MM.1S (cell line): Measurements from ENCODE around the gene HTRA1.

Experiments used
- DNase-seq: peaks from one replicate; pipeline ENCODE4 v3.0.0-alpha.2; 2015
- H2AFZ ChIP-seq: fragments of 300-600 bp; sonication (generic); 2 replicates; pipeline ENCODE4 v1.6.0; 2016; ENCODE audit warnings: antibody characterized with exemption, low read length
- H3F3A ChIP-seq: fragments of 300-600 bp; sonication (generic); 2 replicates; pipeline ENCODE4 v1.6.1; 2016; ENCODE audit warnings: mild to moderate bottlenecking, antibody characterized with exemption, low read length, moderate library complexity, mixed read lengths; ENCODE audit not compliant: insufficient read depth
- H3K27ac ChIP-seq: fragments of 300-600 bp; sonication (generic); 2 replicates; pipeline ENCODE4 v1.5.1; 2016; ENCODE audit warnings: mild to moderate bottlenecking, low read length
- H3K27me3 ChIP-seq: fragments of 300-600 bp; sonication (generic); replicated peaks from 2 replicates; pipeline ENCODE4 v1.6.0; 2016; ENCODE audit warnings: low read length; ENCODE audit not compliant: insufficient read depth
- H3K36me3 ChIP-seq: fragments of 300-600 bp; sonication (generic); replicated peaks from 2 replicates; pipeline ENCODE4 v1.6.1; 2016; ENCODE audit warnings: mild to moderate bottlenecking, low read length, mixed read lengths; ENCODE audit not compliant: insufficient read depth
- H3K4me1 ChIP-seq: fragments of 300-600 bp; sonication (generic); 2 replicates; pipeline ENCODE4 v1.6.1; 2016; ENCODE audit warnings: low read length, mixed read lengths
- H3K4me2 ChIP-seq: fragments of 300-600 bp; sonication (generic); 2 replicates; pipeline ENCODE4 v1.6.0; 2016; ENCODE audit warnings: low read depth, low read length
- H3K4me3 ChIP-seq: fragments of 300-600 bp; sonication (generic); 2 replicates; pipeline ENCODE4 v1.5.1; 2016; ENCODE audit warnings: low read length, mixed read lengths
- H3K79me2 ChIP-seq: fragments of 300-600 bp; sonication (generic); 2 replicates; pipeline ENCODE4 v1.6.1; 2016; ENCODE audit warnings: mixed run types, low read length, mixed read lengths
- H3K9ac ChIP-seq: fragments of 300-600 bp; sonication (generic); 2 replicates; pipeline ENCODE4 v1.6.1; 2016; ENCODE audit warnings: low read length, mixed read lengths
- H3K9me2 ChIP-seq: fragments of 300-600 bp; sonication (generic); replicated peaks from 2 replicates; pipeline ENCODE4 v1.6.1; 2016; ENCODE audit warnings: mild to moderate bottlenecking, low read length, mixed read lengths; ENCODE audit not compliant: insufficient read depth
- H3K9me3 ChIP-seq: fragments of 300-600 bp; sonication (generic); replicated peaks from 2 replicates; pipeline ENCODE4 v1.6.1; 2016; ENCODE audit warnings: mild to moderate bottlenecking, low read length, mixed read lengths; ENCODE audit not compliant: insufficient read depth
- H4K20me1 ChIP-seq: fragments of 300-600 bp; sonication (generic); 2 replicates; pipeline ENCODE4 v1.6.1; 2016; ENCODE audit warnings: mild to moderate bottlenecking, low read length, moderate library complexity, mixed read lengths; ENCODE audit not compliant: insufficient read depth
- EZH2 ChIP-seq: fragments of 300-600 bp; sonication (generic); optimal IDR thresholded peaks from 2 replicates; pipeline ENCODE3; 2017; ENCODE audit warnings: low read depth, mild to moderate bottlenecking, antibody characterized with exemption, low read length, mixed read lengths
- EZH2phosphoT487 ChIP-seq: fragments of 300-600 bp; sonication (generic); IDR thresholded peaks from 2 replicates; pipeline ENCODE4 v1.6.1; 2018; ENCODE audit warnings: antibody characterized with exemption, low read length
- TF ChIP-seq, protein P1 (sequence below): fragments of 300-600 bp; sonication (generic); IDR thresholded peaks from 2 replicates; pipeline ENCODE4 v1.5.1; 2016; ENCODE audit warnings: antibody characterized with exemption, low read length, mixed read lengths

HTRA1 gene

DNA sequence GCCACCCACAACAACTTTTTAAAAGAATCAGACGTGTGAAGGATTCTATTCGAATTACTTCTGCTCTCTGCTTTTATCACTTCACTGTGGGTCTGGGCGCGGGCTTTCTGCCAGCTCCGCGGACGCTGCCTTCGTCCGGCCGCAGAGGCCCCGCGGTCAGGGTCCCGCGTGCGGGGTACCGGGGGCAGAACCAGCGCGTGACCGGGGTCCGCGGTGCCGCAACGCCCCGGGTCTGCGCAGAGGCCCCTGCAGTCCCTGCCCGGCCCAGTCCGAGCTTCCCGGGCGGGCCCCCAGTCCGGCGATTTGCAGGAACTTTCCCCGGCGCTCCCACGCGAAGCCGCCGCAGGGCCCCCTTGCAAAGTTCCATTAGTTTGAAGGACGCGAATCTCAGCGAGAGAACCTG is 461 bp upstream of the HTRA1 start:
- H3K4me3 ChIP-seq = no peak overlapping the region
- no peaks in the 10 kb centered on the region for H3K27me3 ChIP-seq
- no peaks in the 10 kb centered on the region for H3F3A ChIP-seq
- no peaks in the 10 kb centered on the region for H3K9me2 ChIP-seq
- no peaks in the 10 kb centered on the region for H4K20me1 ChIP-seq
- no peaks in the 10 kb centered on the region for H3K4me1 ChIP-seq
- no peaks in the 10 kb centered on the region for H3K36me3 ChIP-seq
- H2AFZ ChIP-seq = no peak overlapping the region
- no peak for DNase-seq
- no peak overlapping the region for H3K27ac ChIP-seq
- H3K4me2 ChIP-seq = no peak overlapping the region
- H3K9me3 ChIP-seq = no peaks in the 10 kb centered on the region
- H3K9ac ChIP-seq = no peak overlapping the region
- no peaks in the 10 kb centered on the region for H3K79me2 ChIP-seq
- TF ChIP-seq EZH2phosphoT487 (no peak), EZH2 (no peak)
- TF ChIP-seq, protein P1, sequence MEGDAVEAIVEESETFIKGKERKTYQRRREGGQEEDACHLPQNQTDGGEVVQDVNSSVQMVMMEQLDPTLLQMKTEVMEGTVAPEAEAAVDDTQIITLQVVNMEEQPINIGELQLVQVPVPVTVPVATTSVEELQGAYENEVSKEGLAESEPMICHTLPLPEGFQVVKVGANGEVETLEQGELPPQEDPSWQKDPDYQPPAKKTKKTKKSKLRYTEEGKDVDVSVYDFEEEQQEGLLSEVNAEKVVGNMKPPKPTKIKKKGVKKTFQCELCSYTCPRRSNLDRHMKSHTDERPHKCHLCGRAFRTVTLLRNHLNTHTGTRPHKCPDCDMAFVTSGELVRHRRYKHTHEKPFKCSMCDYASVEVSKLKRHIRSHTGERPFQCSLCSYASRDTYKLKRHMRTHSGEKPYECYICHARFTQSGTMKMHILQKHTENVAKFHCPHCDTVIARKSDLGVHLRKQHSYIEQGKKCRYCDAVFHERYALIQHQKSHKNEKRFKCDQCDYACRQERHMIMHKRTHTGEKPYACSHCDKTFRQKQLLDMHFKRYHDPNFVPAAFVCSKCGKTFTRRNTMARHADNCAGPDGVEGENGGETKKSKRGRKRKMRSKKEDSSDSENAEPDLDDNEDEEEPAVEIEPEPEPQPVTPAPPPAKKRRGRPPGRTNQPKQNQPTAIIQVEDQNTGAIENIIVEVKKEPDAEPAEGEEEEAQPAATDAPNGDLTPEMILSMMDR = no peak

DNA sequence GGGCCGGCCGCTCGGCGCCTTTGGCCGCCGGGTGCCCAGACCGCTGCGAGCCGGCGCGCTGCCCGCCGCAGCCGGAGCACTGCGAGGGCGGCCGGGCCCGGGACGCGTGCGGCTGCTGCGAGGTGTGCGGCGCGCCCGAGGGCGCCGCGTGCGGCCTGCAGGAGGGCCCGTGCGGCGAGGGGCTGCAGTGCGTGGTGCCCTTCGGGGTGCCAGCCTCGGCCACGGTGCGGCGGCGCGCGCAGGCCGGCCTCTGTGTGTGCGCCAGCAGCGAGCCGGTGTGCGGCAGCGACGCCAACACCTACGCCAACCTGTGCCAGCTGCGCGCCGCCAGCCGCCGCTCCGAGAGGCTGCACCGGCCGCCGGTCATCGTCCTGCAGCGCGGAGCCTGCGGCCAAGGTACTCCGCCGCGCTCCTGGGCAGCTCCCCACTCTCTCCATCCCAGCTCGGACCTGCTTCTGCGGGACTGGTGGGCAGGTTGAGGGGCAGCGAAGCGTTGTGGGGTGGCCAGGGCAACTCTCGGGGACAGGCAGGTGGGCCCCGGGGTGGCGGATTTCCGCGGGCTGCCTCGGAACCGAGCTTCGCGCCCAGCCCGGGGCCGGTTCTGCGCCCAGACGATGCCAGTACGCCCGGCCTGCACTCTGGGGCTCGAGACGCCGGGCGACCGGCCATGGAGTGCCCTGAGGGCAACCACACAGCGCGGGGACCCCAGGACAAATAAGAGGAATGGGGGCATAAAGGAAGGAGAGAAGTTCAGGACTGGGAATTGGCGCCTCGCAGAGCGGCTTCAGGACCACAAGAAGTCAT is 578 bp downstream of the HTRA1 start:
- Histone ChIP-seq H3K9ac (no peak overlapping the region), H3K27ac (no peak overlapping the region), H3K27me3 (peaks cover 4% of the 10 kb centered on the region; the same call in 1 of the 2 replicates), H3K79me2 (no peaks in the 10 kb centered on the region), H3K4me2 (no peak overlapping the region), H3K9me3 (no peaks in the 10 kb centered on the region), H3F3A (no peaks in the 10 kb centered on the region), H2AFZ (no peak overlapping the region), H3K4me1 (no peaks in the 10 kb centered on the region), H3K9me2 (no peaks in the 10 kb centered on the region), H4K20me1 (no peaks in the 10 kb centered on the region), H3K4me3 (no peak overlapping the region), H3K36me3 (no peaks in the 10 kb centered on the region)
- DNase-seq = no peak
- TF ChIP-seq EZH2phosphoT487 (no peak), EZH2 (no peak)
- TF ChIP-seq, protein P1 = no peak

DNA sequence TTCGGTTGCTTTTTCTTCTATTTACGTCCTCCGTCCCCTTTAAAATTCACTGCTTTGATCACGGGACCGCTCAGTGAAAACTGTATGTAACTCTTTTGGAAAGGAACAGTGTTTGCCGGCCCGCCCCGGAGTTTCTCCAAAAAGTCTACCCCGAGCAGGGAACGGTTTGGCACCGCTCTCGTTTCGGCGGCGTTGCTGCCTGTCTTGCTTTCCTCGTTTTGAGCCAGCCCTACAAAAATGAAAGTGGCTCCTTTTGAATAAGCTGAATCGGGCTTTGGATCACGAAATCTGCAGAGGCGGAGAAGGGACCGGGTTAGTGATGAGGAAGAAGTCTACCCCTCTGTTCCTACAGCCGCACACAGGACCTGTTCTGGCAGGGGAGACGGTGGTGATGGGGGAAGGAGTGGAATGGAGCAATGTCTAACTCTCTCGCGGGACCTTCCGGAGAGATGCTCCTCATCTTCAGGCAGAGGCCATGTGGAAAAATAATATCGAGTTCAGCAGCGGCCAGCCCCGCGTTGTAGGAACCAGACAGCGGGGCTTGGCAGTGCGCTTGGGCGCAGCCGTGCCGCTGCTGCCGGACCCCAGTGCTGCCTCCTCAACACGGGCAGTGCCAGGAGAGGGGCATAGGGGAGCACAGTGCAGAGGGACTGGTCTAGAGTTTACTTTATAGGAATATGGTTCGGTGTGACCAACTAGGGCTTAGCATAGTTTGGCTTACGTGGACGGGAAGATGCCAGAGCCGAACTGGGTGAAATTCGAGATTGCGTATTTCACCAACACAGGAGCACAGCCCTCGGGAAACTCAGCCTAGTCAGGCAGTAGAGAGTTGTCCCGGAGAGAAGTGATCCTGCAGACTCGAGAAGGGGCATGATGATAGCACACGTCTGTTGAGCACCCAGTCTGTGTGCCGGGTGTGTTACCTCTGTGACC is 1.4 kb downstream of the HTRA1 start:
- H3K4me1 ChIP-seq = no peaks in the 10 kb centered on the region
- H3K4me2 ChIP-seq = no peak overlapping the region

More for the DNA sequence above, 1.4 kb downstream of the HTRA1 start:
- DNase-seq = no peak
- Histone ChIP-seq H3K79me2 (no peaks in the 10 kb centered on the region), H3K27me3 (peaks cover 4% of the 10 kb centered on the region; the same call in 1 of the 2 replicates), H3K9me3 (no peaks in the 10 kb centered on the region), H3K9me2 (no peaks in the 10 kb centered on the region), H3K4me3 (no peak overlapping the region), H3K27ac (no peak overlapping the region), H3K9ac (no peak overlapping the region), H2AFZ (no peak overlapping the region), H3F3A (no peaks in the 10 kb centered on the region), H3K36me3 (no peaks in the 10 kb centered on the region), H4K20me1 (no peaks in the 10 kb centered on the region)
- TF ChIP-seq EZH2phosphoT487 (no peak), EZH2 (no peak)
- TF ChIP-seq, protein P1 = no peak
